ENCODE measurements around the gene VPS39. TPM values are rescaled to one million over a fixed set of nuclear protein-coding genes. Genes with fewer than 3 reads are reported as not detected.

VPS39 gene
- total RNA-seq, 1 donor from 2014 or later, result 49.1 TPM

GRCh38 chr15:42199126-42199525 is 9.0 kb downstream of the VPS39 start:
- no peak for DNase-seq (ENCODE audit: low spot score)

- DNase-seq (ENCODE audit: low spot score), result no peak
These were observed 9.6 kb downstream of the VPS39 start for GRCh38 chr15:42198516-42198915.

GRCh38 chr15:42194513-42194912 is 13.6 kb downstream of the VPS39 start:
- no peak for DNase-seq (ENCODE audit: low spot score)

GRCh38 chr15:42193383-42193782 is 14.7 kb downstream of the VPS39 start:
- no peak for DNase-seq (ENCODE audit: low spot score)

GRCh38 chr15:42191610-42192346 is 16.3 kb downstream of the VPS39 start:
- no peak for DNase-seq (ENCODE audit: low spot score)

- no peak for DNase-seq (ENCODE audit: low spot score)
These were observed 17.7 kb downstream of the VPS39 start for GRCh38 chr15:42190370-42190769.

GRCh38 chr15:42185801-42186200 is 22.3 kb downstream of the VPS39 start:
- no peak for DNase-seq (ENCODE audit: low spot score)

GRCh38 chr15:42184736-42185135 is 23.4 kb downstream of the VPS39 start:
- DNase-seq (ENCODE audit: low spot score), result no peak

- DNase-seq (ENCODE audit: low spot score), result no peak
These were observed 23.8 kb downstream of the VPS39 start for GRCh38 chr15:42184296-42184695.

GRCh38 chr15:42182961-42183360 is 25.1 kb downstream of the VPS39 start:
- no peak for DNase-seq (ENCODE audit: low spot score)

GRCh38 chr15:42182328-42182886 is 25.7 kb downstream of the VPS39 start:
- DNase-seq (ENCODE audit: low spot score), result no peak

GRCh38 chr15:42178056-42178455 is 30.0 kb downstream of the VPS39 start:
- DNase-seq (ENCODE audit: low spot score), result no peak

- DNase-seq (ENCODE audit: low spot score), result no peak
These were observed 32.4 kb downstream of the VPS39 start for GRCh38 chr15:42175671-42176070.

GRCh38 chr15:42172475-42172874 is 35.6 kb downstream of the VPS39 start:
- no peak for DNase-seq (ENCODE audit: low spot score)

GRCh38 chr15:42171795-42172194 is 36.3 kb downstream of the VPS39 start:
- DNase-seq (ENCODE audit: low spot score), result no peak

- no peak for DNase-seq (ENCODE audit: low spot score)
These were observed 37.0 kb downstream of the VPS39 start for GRCh38 chr15:42171122-42171521.

- no peak for DNase-seq (ENCODE audit: low spot score)
These were observed 41.7 kb downstream of the VPS39 start for GRCh38 chr15:42166225-42166940.

GRCh38 chr15:42165106-42165505 is 43.0 kb downstream of the VPS39 start:
- no peak for DNase-seq (ENCODE audit: low spot score)

GRCh38 chr15:42163947-42164550 is 44.1 kb downstream of the VPS39 start:
- no peak for DNase-seq (ENCODE audit: low spot score)

- no peak for DNase-seq (ENCODE audit: low spot score)
These were observed 44.8 kb downstream of the VPS39 start for GRCh38 chr15:42163291-42163690.

- DNase-seq (ENCODE audit: low spot score), result no peak
These were observed 48.0 kb downstream of the VPS39 start for GRCh38 chr15:42160136-42160535.

- DNase-seq (ENCODE audit: low spot score), result no peak
These were observed 48.6 kb downstream of the VPS39 start for GRCh38 chr15:42159381-42160015.
